ENCODE measurements around the gene NOL12.
"Not testable (repeated sequence)": the region's sequence is repeated elsewhere in the genome, so short reads cannot be mapped to it uniquely, and the experiment has no call there.

The NOL12 gene

DNA sequence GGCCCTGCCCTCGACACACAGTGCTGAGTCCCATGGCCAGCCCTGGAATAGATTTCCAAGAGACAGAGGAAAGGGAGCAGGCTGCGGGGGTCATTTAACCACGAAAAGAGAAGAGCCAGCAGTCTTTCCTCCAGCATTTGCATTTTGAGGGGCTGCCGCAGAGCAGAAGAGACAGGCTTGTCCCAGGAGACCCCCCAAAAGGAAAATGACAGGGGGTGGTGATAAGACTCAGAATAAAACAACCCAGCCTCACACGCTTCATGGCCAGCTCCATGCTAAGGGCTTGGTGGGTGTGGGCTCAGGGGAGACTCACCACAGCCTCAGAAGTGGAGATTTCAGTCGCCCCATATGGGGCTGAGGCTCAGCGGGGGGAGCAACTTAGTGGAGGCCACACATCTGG lies 27.6 kb downstream of the NOL12 start:
- DNase-seq (ENCODE audit: low read depth) = no peak

DNA sequence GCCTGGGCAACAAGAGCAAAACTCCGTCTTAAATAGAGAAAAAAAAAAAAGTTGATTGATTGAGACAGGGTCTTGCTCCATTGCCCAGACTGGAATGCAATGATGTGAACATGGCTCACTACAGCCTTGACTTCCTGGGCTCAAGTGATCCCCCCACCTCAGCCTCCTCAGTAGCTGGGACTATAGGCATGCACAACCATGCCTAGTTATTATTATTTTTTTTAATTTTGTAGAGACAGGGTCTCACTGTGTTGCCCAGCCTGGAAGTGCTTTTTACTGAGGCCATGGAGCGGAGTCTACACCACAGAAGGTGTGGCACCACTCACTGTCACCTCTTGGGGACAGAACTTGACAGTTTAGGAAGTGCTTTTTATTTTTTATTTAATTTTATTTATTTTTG lies 28.5 kb downstream of the NOL12 start:
- no peak for DNase-seq (ENCODE audit: low read depth)

DNA sequence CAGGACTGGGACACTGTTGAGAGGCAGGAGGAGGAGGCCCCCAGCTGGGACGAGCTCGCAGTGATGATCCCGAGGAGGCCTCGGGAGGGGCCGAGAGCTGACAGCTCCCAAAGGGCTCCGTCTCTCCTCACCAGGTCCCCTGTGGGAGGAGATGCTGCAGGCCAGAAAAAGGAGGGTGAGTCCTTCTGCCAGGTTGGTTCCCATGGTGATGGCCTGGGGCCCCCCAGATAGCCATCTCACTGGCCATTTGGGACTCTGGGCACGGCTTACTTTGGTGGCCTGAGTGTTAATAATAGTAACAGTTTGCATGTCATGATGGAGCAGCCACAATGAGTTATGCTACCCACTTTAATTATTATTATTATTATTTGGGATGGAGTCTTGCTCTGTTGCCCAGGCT lies 29.6 kb downstream of the NOL12 start:
- no peak for DNase-seq (ENCODE audit: low read depth)

DNA sequence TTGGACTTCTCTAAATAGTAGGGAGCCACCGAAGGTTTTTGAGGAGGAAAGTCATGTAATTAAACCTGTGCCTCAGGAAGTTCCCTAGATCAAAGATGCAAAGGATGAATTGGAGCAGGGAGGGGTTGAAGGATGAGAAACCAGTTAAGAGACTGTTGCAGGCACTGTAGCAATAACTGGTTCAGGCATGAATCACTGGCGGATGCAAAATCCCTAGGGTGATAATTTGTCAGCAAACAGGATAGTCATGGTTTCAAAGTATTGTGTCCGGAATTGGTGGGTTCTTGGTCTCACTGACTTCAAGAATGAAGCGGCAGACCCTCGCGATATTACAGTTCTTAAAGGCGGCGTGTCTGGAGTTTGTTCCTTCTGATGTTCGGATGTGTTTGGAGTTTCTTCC lies 30.6 kb downstream of the NOL12 start:
- DNase-seq (ENCODE audit: low read depth) = no peak

DNA sequence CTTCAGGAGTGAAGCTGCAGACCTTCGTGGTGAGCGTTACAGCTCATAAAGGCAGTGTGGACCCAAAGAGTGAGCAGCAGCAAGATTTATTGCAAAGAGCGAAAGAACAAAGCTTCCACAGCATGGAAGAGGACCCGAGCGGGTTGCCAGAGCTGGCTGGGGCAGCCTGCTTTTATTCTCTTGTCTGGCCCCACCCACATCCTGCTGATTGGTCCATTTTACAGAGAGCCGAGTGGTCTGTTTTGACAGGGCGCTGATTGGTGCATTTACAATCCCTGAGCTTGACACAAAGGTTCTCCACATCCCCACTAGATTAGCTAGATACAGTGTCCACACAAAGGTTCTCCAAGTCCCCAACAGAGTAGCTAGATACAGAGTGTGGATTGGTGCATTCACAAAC lies 31.1 kb downstream of the NOL12 start:
- not testable (repeated sequence) for DNase-seq (ENCODE audit: low read depth)

DNA sequence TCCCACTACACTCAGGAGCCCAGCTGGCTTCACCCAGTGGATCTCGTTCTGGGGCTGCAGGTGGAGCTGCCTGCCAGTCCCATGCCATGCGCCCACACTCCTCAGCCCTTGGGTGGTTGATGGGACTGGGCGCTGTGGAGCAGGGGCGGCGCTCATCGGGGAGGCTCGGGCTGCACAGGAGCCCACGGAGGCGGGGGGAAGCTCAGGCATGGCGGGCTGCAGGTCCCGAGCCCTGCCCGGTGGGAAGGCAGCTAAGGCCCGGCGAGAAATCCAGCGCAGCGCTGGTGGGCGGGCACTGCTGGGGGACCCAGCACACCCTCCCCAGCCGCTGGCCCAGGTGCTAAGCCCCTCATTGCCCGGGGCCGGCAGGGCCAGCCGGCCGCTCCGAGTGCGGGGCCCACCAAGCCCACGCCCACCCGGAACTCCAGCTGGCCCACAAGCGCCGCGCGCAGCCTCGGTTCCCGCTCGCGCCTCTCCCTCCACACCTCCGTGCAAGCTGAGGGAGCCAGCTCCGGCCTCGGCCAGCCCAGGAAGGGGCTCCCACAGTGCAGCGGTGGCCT lies 31.7 kb downstream of the NOL12 start:
- DNase-seq (ENCODE audit: low read depth) = not testable (repeated sequence)

DNA sequence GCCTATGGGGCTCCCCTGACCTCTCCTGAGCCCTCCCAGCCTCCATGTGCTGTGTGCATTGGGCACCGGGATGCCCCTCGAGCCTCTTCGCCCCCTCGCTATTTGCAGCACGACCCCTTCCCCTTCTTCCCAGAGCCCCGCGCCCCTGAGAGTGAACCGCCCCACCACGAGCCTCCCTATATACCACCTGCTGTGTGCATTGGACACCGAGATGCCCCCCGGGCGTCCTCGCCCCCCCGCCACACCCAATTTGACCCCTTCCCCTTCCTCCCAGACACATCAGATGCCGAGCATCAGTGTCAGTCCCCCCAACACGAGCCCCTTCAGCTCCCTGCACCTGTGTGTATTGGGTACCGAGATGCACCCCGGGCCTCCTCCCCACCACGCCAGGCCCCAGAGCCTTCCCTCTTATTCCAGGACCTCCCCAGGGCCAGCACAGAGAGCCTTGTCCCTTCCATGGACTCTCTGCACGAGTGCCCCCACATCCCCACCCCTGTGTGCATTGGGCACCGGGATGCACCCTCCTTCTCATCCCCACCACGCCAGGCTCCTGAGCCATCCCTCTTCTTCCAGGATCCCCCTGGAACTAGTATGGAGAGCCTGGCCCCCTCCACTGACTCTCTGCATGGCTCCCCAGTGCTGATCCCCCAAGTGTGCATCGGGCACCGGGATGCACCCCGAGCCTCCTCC lies 39.6 kb downstream of the NOL12 start:
- DNase-seq (ENCODE audit: low read depth) = no peak

DNA sequence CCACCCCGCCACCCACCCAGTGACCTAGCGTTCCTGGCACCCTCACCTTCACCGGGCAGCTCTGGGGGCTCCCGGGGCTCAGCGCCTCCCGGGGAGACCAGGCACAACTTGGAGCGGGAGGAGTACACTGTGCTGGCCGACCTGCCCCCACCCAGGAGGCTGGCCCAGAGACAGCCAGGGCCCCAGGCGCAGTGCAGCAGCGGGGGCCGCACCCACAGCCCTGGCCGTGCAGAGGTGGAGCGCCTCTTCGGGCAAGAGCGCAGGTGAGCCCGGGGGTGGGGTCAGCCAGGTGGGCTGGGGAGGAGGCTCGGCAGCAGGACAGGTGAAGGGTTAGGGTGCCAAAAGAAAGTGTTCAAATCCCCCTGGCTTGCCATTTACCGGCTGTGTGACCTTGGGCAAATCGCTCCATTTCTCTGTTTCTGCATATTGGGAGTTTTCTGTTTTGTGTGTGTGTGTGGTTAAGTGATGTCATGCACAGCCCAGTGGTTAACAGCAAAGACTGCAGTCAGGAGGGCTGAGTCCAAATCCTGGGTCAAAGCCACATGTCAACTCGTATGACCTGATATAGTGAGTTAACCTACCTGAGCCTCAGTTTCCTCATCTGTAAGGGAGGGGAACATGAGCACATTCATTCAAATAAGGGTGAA lies 40.2 kb downstream of the NOL12 start:
- DNase-seq (ENCODE audit: low read depth) = no peak

DNA sequence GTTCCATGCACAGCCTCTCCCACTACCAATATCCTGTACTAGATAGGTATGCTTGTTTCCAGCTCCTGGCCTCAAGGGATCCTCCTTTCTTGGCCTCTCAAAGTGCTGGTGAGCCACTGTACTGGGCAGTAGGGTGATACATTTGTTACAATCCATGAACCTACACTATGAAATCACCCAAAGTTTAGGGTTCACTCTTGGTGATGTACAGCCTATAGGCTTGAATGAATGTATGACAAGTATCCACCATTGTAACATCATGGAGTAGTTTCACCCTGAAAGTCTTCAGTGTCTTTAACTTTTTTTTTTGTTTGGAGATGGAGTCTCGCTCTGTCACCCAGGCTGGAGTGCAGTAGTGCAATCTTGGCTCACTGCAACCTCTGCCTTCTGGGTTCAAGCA lies 42.5 kb downstream of the NOL12 start:
- no peak for DNase-seq (ENCODE audit: low read depth)

DNA sequence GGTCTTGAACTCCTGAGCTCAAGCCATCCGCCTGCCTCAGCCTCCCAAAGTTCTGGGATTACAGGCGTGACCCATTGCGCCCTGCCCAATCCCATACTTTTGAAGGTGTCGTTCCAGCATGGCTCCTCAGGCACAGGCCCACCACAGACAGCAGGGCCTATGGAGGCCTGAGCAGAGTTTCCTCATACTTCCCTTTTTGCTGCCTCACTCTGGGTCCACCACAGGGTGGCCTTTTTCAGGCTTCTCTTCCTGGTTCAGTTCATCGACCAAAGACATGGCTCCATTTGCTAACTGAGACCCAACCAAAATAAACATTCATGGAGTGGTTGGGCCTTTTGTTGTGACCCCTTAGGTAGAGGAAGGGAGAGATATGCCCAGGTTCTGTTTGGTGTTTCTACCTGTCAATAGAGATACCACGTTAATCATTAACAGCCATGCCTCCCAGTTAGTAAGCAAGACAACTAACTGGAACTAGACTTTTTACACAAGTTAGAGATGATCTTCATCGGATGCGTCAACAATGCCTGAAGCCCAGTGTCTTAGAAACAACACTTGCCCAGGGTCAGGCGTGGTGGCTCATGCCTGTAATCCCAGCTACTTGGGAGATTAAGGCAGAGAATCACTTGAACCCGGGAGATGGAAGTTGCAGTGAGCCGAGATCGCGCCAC lies 45.8 kb downstream of the NOL12 start:
- DNase-seq (ENCODE audit: low read depth) = no peak

DNA sequence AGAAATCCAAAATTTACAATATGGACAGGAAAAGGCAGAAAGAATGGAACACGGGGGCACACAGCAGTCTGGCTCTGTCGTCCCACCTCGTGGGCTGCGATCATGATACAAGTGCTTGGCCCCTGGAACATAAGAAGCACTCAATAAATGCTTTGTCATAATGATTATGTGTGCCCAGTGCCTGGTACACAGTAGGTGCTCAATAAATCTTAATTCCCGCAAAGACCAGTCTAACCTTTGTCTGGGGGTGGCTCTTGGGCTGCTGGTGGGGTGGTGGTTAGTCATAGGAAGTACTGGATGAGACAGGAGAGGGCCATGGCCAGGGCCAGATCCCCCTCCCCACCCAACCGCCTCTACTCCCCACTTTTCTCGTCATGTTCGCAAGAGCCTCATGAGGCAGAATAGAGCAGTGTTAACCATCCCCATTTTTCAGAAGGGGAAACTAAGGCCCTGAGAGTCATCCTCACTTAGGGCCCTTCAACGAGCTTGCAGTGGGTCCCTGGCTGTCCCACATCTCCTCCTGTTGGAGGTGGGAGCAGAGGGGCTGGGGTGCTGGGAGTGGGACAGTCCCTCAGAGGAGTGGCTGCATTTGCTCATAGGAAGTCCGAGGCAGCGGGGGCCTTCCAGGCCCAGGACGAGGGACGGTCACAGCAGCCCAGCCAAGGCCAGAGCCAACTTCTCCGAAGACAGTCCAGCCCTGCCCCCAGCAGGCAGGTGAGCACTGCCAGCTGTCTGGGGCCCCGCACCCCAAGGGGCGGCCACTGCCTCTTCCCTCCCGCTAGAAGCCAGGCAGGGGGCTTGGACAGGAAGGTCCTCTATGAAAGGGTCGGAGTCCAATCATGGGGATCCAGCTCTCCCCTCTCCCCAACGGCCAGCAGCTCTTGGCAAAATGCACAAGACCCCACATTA lies 46.8 kb downstream of the NOL12 start:
- no peak for DNase-seq (ENCODE audit: low read depth)

DNA sequence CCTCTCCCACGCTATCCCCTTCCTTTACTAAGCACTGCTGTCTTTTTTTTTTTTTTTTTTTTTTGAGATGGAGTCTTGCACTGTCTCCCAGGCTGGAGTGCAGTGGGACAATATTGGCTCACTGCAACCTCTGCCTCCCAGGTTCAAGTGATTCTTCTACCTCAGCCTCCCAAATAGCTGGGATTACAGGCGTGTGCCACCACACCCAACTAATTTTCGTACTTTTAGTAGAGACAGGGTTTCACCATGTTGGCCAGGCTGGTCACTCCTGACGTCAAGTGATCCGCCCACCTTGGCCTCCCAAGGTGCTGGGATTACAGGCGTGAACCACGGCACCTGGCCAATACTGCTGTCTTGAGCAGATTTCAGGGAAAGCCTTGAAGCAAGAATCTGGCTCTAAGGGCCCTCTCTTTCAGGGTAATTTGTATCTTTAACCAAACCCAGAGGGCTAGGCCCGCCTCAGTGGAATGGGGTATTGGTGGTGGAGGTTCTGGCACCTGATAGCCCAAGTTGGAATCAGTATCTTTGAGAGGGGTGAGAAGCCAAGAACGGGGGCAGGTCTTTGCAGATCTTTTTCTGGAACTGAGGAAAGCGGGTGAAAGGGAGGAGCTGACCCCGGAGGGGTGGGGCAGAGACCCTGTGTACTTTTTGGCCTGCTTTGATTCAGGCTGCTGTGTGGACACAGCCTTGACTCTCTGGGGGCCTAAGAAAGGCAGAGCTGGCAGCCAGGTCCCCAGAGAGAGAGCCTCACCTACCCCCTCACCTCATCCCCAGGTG lies 47.7 kb downstream of the NOL12 start:
- no peak for DNase-seq (ENCODE audit: low read depth)

DNA sequence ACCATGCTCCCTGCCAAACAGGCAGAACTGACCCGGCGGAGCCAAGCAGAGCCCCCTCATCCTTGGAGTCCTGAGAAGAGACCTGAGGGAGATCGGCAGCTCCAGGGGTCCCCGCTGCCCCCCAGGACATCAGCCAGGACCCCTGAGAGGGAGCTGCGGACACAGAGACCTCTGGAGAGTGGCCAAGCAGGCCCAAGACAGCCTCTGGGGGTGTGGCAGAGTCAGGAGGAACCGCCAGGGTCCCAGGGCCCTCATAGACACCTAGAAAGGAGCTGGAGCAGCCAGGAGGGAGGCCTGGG lies 48.2 kb downstream of the NOL12 start:
- no peak for DNase-seq (ENCODE audit: low read depth)

DNA sequence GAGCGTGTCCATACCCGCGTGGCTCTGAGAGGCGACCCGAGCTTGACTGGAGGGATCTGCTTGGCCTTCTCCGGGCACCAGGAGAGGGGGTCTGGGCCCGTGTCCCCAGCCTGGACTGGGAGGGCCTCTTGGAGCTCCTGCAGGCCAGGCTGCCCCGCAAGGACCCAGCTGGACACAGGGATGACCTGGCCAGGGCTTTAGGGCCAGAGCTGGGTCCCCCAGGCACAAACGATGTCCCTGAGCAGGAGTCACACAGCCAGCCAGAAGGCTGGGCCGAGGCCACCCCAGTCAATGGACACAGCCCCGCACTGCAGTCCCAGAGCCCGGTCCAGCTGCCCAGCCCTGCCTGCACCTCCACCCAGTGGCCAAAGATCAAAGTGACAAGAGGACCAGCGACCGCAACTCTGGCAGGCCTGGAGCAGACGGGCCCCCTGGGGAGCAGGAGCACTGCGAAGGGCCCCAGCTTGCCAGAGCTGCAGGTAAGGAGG lies 48.9 kb downstream of the NOL12 start:
- DNase-seq (ENCODE audit: low read depth) = no peak

DNA sequence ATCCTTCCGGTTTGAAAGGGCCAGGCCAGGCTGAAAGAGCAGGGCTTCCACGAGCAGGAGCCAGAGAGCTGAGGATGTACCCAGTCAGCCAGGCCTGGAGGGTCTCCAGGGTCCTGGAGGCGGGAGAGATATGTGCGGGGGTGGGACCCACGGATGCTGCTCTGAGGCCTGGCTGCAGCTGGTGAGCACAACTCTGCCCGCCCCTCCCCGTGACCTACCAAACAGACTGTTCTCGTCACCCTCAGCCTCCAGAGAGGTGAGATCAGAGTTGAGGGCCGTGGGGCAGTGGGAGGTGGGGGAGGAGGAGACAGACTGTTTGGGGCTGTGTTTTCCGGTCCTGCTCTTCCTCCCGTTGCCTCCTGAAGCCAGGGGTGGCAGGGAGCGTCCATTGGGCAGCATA lies 52.9 kb downstream of the NOL12 start:
- no peak for DNase-seq (ENCODE audit: low read depth)

DNA sequence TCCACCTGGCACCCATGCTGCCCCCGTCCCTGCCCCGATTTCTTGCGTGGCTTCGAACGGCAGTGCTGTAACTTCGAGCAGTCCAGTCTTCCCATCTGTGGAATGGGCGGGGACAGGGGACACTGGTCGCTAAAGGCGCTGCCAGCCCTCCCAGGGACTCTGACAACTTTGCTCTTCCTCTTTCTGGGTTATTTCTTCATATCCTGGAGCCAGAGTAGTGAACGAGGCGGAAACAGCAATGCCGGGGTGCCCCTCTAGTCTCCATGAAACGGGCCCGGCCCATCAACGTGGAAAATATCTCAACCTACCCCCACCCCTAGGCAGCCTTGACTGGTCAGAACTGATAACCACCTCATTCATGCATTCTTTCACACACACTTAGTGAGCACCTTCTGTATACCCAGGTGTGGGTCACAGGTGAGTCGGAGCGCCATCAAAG lies 53.5 kb downstream of the NOL12 start:
- no peak for DNase-seq (ENCODE audit: low read depth)

DNA sequence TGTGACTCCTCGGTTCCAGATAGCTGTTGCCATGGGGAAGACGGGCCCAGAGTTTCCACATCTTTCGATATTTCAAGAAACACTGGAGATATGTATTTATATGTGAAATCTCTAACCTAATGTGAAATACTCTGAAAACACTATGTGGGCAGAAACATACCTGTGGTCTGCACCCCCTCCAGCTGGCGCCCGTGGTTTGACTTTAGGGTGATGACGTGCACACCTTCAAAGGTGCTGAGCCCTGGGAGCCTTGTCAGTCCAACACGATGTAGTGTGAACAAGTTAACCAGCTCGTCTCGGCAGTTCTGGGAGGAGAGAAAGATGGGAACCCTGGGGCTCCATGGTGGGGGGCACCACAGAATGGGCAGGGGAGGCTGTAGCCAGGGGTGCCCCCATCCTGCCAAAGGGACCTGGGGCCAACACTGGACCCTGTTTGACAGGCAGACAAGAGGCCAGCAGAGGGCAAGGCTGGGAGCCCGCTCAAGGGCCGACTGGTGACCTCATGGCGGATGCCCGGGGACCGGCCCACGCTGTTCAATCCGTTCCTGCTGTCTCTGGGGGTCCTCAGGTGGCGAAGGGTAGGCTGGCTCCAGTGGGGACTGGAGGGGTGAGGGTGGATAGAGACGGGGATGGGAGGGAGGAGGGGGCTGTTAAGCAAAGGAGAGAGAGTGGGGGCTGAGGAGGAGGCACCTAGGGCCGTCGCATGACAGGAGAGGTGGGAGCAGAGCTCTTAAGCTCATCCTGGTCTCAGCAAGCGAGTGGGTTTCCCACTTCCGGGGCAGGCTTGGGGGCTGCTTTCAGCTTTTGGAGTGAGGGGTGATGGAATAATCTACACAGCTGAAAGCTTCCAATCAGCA lies 54.5 kb downstream of the NOL12 start:
- no peak for DNase-seq (ENCODE audit: low read depth)

DNA sequence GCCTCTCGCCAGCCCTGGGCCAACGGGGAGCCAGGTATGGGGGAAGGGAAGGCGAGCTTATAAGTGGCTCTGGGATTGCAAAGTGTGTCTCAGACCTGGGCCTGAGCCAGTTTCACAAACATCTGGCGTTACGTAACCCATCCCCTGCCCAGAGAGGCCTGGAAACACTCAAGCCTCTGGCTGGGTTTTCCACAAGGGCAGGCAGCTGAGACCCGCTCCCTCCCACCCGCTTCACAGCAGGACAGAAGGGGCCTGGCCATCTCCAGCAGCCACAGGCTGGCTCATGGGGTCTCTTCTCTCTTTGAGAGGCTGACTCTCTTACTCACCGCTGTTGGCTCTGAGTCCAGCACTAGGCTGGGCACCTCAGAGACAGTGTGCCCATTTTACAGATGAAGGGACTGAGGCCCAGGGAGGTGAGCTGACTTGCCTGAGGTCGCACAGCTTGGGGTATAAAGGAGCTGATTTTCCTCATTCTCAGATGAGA lies 55.2 kb downstream of the NOL12 start:
- DNase-seq (ENCODE audit: low read depth) = no peak

DNA sequence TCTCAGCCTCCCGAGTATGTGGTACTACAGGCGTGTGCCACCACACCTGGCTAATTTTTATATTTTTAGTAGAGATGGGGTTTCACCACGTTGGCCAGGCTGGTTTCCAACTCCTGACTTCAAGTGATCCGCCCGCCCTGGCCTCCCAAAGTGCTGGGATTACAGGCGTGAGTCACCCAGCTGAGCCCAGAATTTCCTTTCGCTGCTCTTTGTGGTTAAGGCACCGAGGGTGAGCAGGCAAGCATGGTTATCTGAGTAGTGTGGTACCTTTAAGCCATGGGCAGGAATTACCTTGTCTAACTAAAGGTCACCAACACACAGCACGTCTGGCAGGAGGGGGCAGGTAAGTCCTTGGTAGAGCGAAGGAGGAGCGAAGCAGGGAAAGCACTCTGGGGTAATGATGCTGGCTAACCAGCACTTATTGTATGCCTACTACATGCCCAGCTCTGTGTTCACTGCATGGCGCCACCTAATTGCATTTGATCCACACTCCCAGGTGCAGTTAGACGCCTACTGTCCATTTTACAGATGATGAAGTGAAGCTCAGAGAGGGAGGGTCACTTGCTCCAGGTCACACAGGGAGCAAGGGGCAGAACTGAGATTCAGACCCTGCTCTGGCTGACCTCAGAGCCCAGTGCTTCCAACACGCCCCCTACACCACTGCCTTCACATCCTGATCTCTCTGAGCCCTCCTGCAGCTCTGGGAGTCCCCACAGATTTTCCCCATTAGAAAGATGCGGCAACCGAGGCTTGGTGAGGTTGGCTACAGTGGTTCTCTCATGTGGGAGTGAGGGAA lies 56.4 kb downstream of the NOL12 start:
- no peak for DNase-seq (ENCODE audit: low read depth)
